H9 (cell line): ENCODE results near the gene SMC3. TPM values are rescaled to one million over a fixed set of nuclear protein-coding genes. Genes with fewer than 3 reads are reported as not detected.

Experiments
- DNase-seq: peaks from one replicate; pipeline ENCODE4 v3.0.0-alpha.2; 2017
- H2AFZ ChIP-seq: one replicate; pipeline ENCODE4 v1.6.1; 2013; ENCODE audit warnings: mild to moderate bottlenecking, low read length, control low read depth, moderate library complexity
- H2AK5ac ChIP-seq: 2 replicates; pipeline ENCODE4 v1.6.1; 2013; ENCODE audit warnings: low read length, control low read depth, mixed read lengths; ENCODE audit not compliant: insufficient read length
- H2BK120ac ChIP-seq: one replicate; pipeline ENCODE4 v1.6.1; 2013; ENCODE audit warnings: low read depth, mild to moderate bottlenecking, low read length, control low read depth, inconsistent platforms; ENCODE audit not compliant: poor library complexity, severe bottlenecking
- H2BK12ac ChIP-seq: 2 replicates; pipeline ENCODE4 v1.6.1; 2013; ENCODE audit warnings: low read length, control low read depth, mixed read lengths, low read depth; ENCODE audit not compliant: insufficient read length
- H2BK15ac ChIP-seq: 2 replicates; pipeline ENCODE4 v1.6.1; 2013; ENCODE audit warnings: low read depth, low read length, control low read depth
- H2BK20ac ChIP-seq: one replicate; pipeline ENCODE4 v1.6.1; 2013; ENCODE audit warnings: low read depth, mild to moderate bottlenecking, low read length, control low read depth, inconsistent platforms; ENCODE audit not compliant: poor library complexity, severe bottlenecking
- H2BK5ac ChIP-seq: 2 replicates; pipeline ENCODE4 v1.6.1; 2013; ENCODE audit warnings: low read length, control low read depth, mixed read lengths; ENCODE audit not compliant: insufficient read length
- H3K14ac ChIP-seq: 2 replicates; pipeline ENCODE4 v1.6.1; 2013; ENCODE audit warnings: low read length, control low read depth; ENCODE audit not compliant: insufficient read depth
- H3K18ac ChIP-seq: 2 replicates; pipeline ENCODE4 v1.6.1; 2013; ENCODE audit warnings: low read depth, mild to moderate bottlenecking, mixed read lengths, low read length, control low read depth; ENCODE audit not compliant: insufficient read length
- H3K23ac ChIP-seq: 2 replicates; pipeline ENCODE4 v1.6.1; 2013; ENCODE audit warnings: low read length, control low read depth, mixed read lengths, low read depth; ENCODE audit not compliant: insufficient read length
- H3K23me2 ChIP-seq: 2 replicates; pipeline ENCODE4 v1.6.1; 2013; ENCODE audit warnings: low read depth, mild to moderate bottlenecking, mixed read lengths, low read length, control low read depth; ENCODE audit not compliant: insufficient read length, poor library complexity, severe bottlenecking
- H3K27ac ChIP-seq: 2 replicates; pipeline ENCODE4 v1.5.1; 2013; ENCODE audit warnings: low read length, control low read depth, mixed read lengths, low read depth; ENCODE audit not compliant: insufficient read length
- H3K27me3 ChIP-seq: 2 replicates; pipeline ENCODE4 v1.6.1; 2013; ENCODE audit warnings: low read length, control low read depth, inconsistent platforms; ENCODE audit not compliant: insufficient read depth
- H3K4ac ChIP-seq: 2 replicates; pipeline ENCODE4 v1.6.1; 2013; ENCODE audit warnings: low read depth, mild to moderate bottlenecking, control low read depth, inconsistent platforms, low read length, moderate library complexity
- H3K4me1 ChIP-seq: 2 replicates; pipeline ENCODE4 v1.6.1; 2013; ENCODE audit warnings: low read length, control low read depth, inconsistent platforms; ENCODE audit not compliant: insufficient read depth
- H3K4me2 ChIP-seq: 2 replicates; pipeline ENCODE4 v1.6.1; 2013; ENCODE audit warnings: low read length, control low read depth, mixed read lengths; ENCODE audit not compliant: insufficient read length, insufficient read depth
- H3K56ac ChIP-seq: 2 replicates; pipeline ENCODE4 v1.6.1; 2013; ENCODE audit warnings: low read depth, mild to moderate bottlenecking, mixed read lengths, low read length, control low read depth; ENCODE audit not compliant: insufficient read length
- H3K79me1 ChIP-seq: 2 replicates; pipeline ENCODE4 v1.6.1; 2013; ENCODE audit warnings: low read depth, mild to moderate bottlenecking, moderate library complexity, low read length, control low read depth, inconsistent platforms; ENCODE audit not compliant: insufficient read depth, poor library complexity, severe bottlenecking
- H3K79me2 ChIP-seq: 2 replicates; pipeline ENCODE4 v1.6.1; 2013; ENCODE audit warnings: low read length, control low read depth, inconsistent platforms; ENCODE audit not compliant: insufficient read depth
- H3K9ac ChIP-seq: 2 replicates; pipeline ENCODE4 v1.6.1; 2013; ENCODE audit warnings: low read length, control low read depth, mixed read lengths; ENCODE audit not compliant: insufficient read length; ENCODE audit errors: extremely low read depth
- H3K9me3 ChIP-seq: one replicate; pipeline ENCODE4 v1.6.1; 2013; ENCODE audit warnings: low read depth, low read length, inconsistent platforms; ENCODE audit not compliant: control insufficient read depth
- H3T11ph ChIP-seq: one replicate; pipeline ENCODE4 v1.6.1; 2013; ENCODE audit warnings: mild to moderate bottlenecking, low read length, control low read depth, inconsistent platforms
- H4K20me1 ChIP-seq: one replicate; pipeline ENCODE4 v1.6.1; 2013; ENCODE audit not compliant: control insufficient read depth, insufficient read length, insufficient read depth
- H4K5ac ChIP-seq: 2 replicates; pipeline ENCODE4 v1.6.1; 2013; ENCODE audit warnings: low read depth, mild to moderate bottlenecking, mixed read lengths, low read length, control low read depth; ENCODE audit not compliant: insufficient read length
- H4K8ac ChIP-seq: replicated peaks from 2 replicates; pipeline ENCODE4 v1.6.1; 2013; ENCODE audit warnings: low read length, control low read depth, mixed read lengths, low read depth; ENCODE audit not compliant: insufficient read length
- H4K91ac ChIP-seq: 2 replicates; pipeline ENCODE4 v1.6.1; 2013; ENCODE audit warnings: low read depth, mild to moderate bottlenecking, moderate library complexity, mixed read lengths, low read length, control low read depth; ENCODE audit not compliant: insufficient read length
- H3K27ac Mint-ChIP-seq, 3 experiments: 2 replicates in 2 of 3; 3 replicates in 1 of 3; pipeline ENCODE4 v1.8.0; 2020 to 2021; ENCODE audit warnings: mixed read lengths in 3 of 3, mild to moderate bottlenecking in 1 of 3, moderate library complexity in 1 of 3
- H3K27me3 Mint-ChIP-seq: 2 replicates; pipeline ENCODE4 v1.8.0; 2021; ENCODE audit warnings: low read depth, mild to moderate bottlenecking, moderate library complexity, mixed read lengths
- H3K36me3 Mint-ChIP-seq, 3 experiments: 2 replicates in 2 of 3; 3 replicates in 1 of 3; pipeline ENCODE4 v1.8.0; 2020 to 2021; ENCODE audit warnings: low read depth in 3 of 3, mixed read lengths in 3 of 3; ENCODE audit not compliant: insufficient read depth in 1 of 3
- H3K4me1 Mint-ChIP-seq, 2 experiments: 2 replicates each; pipeline ENCODE4 v1.8.0; 2020; ENCODE audit warnings: mixed read lengths in 2 of 2
- H3K4me3 Mint-ChIP-seq, 2 experiments: 2 replicates in 1 of 2; 3 replicates in 1 of 2; pipeline ENCODE4 v1.8.0; 2020 to 2021; ENCODE audit warnings: mild to moderate bottlenecking in 2 of 2, mixed read lengths in 2 of 2, moderate library complexity in 1 of 2
- H3K9me3 Mint-ChIP-seq, 2 experiments: 2 replicates in 1 of 2; 3 replicates in 1 of 2; pipeline ENCODE4 v1.8.0; 2020; ENCODE audit warnings: mild to moderate bottlenecking in 2 of 2, mixed read lengths in 2 of 2, moderate library complexity in 1 of 2
- CTCF ChIP-seq: fragments of 200-600 bp; sonication (generic); conservative IDR thresholded peaks from 3 replicates; pipeline ENCODE4 v1.8.0; 2021; ENCODE audit warnings: antibody characterized with exemption, mild to moderate bottlenecking
- WGBS: extraction: QIAGEN DNeasy Blood & Tissue Kit; methylation state at CpG from one replicate; pipeline ENCODE4 v1.1.7; 2013; ENCODE audit warnings: missing lambda C conversion rate, low lambda C conversion rate, mixed read lengths; ENCODE audit not compliant: insufficient read length; ENCODE audit errors: extremely low coverage; 5-methylcytosine and 5-hydroxymethylcytosine counted together
- total RNA-seq: library from RNA; stranded (reverse); gene quantifications from 2 replicates; pipeline ENCODE4 v1.2.1, GENCODE V29; 2021

Gene SMC3
- total RNA-seq, 1 experiment from 2014 or later = 82.4 TPM

GRCh38 chr10:110612629-110613028 is 45.1 kb downstream of the SMC3 start:
- H3K79me1 ChIP-seq = no peaks in the 10 kb centered on the region
- WGBS = no CpG with 5 or more reads among the region's 4 CpGs
- no peak for DNase-seq
- no peak overlapping the region for H2BK5ac ChIP-seq
- H2BK120ac ChIP-seq = no peak overlapping the region
- H4K91ac ChIP-seq = no peak overlapping the region
- no peaks in the 10 kb centered on the region for H4K20me1 ChIP-seq
- H4K5ac ChIP-seq = no peak overlapping the region
- no peak overlapping the region for H4K8ac ChIP-seq
- no peak overlapping the region for H2BK12ac ChIP-seq
- H3K14ac ChIP-seq = no peak overlapping the region
- H3K27ac ChIP-seq = no peak overlapping the region
- no peaks in the 10 kb centered on the region for H3K36me3 Mint-ChIP-seq
- peaks cover 4% of the 10 kb centered on the region; the same call in 1 of the 2 replicates for H3K4me1 ChIP-seq
- H3K23me2 ChIP-seq = no peaks in the 10 kb centered on the region
- no peak overlapping the region for H2BK20ac ChIP-seq
- no peak overlapping the region for H2BK15ac ChIP-seq
- peaks cover 3% of the 10 kb centered on the region for H3K27me3 Mint-ChIP-seq
- H3K9me3 ChIP-seq = no peaks in the 10 kb centered on the region
- H3K18ac ChIP-seq = no peak overlapping the region
- H3K23ac ChIP-seq = no peak overlapping the region
- H3K56ac ChIP-seq = no peak overlapping the region
- H3K4me3 Mint-ChIP-seq = no peak overlapping the region
- H3K4me1 Mint-ChIP-seq = peaks cover 20 to 28% of the 10 kb centered on the region in 2 experiments
- H3K9ac ChIP-seq = no peak overlapping the region
- H3K4ac ChIP-seq = no peak overlapping the region
- no peaks in the 10 kb centered on the region for H3K9me3 Mint-ChIP-seq
- no peaks in the 10 kb centered on the region for H3K79me2 ChIP-seq
- no peak overlapping the region; a peak in 1 of 7 replicates for H3K27ac Mint-ChIP-seq
- no peak overlapping the region for H3T11ph ChIP-seq
- TF ChIP-seq CTCF = no peak
- H2AFZ ChIP-seq = no peak overlapping the region
- H3K4me2 ChIP-seq = no peak overlapping the region
- no peak overlapping the region for H2AK5ac ChIP-seq
- H3K27me3 ChIP-seq = no peaks in the 10 kb centered on the region
